Astrocyte of the hippocampus (primary cell): ENCODE measurements around the gene TMEM187.

Source experiments
- DNase-seq: peaks from one replicate; pipeline ENCODE4 v3.0.0; 2011; ENCODE audit warnings: low read depth, low spot score

Gene TMEM187

DNA sequence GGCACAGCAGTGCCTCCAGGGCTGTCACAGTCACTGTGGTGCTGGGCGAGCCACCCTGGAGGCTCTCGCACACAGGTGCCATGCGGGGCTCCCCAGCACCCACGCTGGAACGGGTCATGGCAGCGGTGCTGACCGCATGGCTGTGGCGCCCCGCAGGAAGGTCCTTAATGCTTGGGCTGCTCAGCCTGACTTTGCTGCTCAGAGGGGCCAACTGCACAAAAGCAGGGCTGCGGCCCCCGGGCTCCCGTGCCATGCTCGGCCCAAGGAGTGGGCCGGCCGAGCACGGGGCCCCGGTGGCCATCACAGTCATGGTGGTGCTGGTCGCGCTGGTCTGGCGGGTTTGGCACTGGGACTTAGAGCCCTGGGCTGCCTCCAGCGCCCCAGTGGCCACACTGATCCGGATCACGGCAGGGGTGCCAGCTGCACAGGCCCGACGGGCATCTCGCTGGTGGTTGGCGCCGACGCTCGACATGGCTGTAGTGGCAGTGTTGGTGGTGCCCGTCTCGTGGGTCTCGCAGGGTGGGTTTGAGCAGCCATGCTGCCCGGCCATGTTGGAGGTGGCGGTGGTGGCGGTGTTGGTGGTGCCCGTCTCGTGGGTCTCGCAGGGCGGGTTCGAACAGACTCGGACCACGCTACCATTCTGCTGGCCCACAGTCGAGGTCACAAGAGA is 17.9 kb upstream of the TMEM187 start:
- DNase-seq, result no peak

DNA sequence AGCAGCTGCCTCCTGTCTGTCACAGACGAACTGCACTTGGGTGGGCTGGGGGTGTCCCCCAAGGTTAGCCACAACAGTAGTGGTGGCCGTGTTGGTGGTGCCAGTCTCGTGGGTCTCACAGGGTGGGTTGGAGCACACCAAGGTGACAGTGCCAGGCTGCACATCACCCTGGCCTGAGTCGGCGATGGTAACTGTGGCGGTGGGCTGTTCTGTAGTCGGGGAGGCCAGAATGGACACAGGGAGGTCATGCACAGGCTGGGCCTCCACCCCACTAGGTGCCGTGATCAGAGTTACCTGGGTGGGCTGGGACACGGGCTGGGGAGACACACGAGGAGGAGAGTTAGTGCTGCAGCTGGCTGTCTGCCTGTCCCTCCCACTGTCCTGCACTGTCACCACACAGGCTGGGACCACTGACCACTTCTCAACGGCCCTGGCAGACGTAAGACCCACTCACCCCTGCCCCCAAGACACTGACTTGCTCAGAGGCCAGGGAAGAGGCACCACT is 17.3 kb upstream of the TMEM187 start:
- no peak for DNase-seq

DNA sequence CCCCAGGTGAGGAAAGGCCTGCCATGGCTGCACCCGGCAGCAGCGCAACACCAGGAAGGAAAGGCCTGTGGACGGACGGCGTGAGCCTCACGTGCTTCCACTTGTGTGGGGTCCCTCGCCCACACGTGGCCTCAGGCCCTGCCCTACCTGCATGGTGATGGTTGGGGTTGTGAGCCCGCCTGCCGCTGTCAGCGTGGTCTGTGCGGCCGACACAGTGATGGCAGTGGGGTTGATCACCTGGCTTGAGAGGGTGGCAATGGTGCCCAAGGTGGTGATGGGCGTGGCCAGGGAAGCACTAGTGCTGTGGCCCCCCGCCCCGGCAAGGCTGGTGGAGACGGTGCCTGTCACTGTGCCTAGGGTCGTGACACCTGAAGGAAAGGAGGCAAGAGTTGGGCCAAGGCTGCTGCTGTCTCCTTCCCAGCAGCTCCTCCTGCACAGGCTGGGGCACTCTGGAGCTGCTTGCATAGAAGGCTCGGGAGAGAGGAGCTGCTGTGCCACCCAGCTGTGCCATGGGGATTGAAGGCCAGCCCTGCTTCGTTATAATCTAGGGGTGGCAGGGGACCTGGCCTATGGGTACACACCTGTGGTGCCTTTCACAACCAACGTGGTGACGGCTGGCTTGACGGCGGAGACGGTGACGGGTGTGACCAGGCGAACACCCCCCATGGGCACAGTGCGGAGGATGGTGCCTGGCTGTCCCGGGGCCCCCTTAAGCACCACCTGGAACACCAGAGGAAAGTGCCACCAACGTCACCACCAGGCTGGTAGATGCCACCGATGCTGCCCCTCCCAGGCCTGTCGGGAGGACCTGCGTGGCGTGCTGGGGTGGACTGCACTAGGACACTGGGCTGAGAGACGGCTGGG is 16.3 kb upstream of the TMEM187 start:
- no peak for DNase-seq

DNA sequence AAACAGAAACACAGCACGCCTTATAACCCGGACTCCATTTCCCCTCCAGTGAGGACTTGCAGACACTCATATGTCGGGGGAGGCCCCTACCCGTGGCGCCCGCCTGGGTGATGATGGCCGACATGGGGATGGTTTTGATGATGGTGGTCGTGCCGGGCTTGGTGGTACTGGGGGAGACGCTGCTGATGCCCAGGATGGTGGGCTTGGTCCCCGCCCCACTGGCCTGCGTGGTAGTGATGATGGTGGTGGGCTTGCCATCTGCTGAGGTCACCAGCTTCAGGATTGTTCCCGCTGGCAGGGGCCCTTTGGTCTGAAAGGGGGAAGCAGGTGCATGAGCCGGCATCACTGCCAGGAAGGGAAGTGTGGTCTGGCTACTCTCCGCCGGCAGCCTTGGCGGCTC is 15.3 kb upstream of the TMEM187 start:
- no peak for DNase-seq

DNA sequence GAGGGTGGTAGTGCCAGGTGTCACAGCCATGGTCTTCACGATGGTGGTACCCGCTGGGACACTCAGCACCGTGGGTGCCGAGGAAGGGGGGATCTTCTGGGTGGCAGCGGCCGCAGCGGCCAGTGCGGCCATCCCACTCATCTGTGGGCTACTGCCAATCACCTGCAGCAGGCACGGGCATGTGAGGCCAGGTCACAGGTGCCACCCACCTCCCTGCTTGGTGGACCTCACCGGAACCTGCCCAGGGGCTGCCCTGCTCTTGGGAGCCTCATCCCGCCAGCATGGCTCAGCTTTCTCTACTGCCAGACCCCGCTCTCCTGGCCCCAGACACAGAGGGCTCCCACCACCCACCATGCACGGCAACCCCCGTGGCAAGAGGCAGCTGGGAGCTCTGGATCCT is 13.9 kb upstream of the TMEM187 start:
- no peak for DNase-seq

DNA sequence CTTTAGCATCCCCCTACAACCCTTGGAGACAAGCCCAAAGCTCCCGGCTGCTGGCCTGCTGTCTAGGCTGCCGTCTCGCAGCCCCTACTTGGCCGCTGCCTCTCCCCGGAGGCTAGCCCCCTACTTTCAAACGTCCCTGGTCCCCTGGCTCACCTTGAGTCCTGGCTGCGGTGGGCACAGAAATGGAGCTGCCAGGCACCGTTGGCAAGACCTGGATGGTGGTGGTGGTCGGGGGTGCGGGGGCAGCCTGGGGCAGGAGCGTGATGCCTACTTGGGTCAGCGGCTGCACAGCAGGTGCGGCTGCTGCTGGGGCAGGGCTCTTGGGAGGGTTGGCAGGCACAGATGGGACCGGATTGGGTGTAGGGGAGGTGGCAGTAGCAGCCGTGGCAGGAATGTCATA is 12.9 kb upstream of the TMEM187 start:
- no peak for DNase-seq

DNA sequence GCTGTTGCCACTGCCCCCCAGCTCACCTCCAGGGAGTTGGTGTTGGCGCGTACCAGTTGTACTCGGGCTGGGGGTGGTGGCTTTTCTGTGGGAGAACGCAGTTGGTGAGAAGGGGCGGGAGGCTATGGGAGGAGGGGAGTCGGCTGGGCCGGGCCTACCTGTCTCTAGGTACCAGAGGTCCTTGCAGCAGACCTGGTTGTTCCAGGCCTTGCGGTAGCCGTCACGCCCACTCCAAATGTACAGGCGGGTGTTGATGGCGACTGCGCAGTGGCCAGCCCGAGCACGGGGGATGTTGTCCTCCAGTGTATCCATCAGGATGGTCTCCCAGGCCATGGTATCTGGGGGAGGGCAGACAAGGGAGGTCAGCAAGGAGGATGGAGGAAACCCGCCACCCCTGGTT is 12.5 kb upstream of the TMEM187 start:
- no peak for DNase-seq

DNA sequence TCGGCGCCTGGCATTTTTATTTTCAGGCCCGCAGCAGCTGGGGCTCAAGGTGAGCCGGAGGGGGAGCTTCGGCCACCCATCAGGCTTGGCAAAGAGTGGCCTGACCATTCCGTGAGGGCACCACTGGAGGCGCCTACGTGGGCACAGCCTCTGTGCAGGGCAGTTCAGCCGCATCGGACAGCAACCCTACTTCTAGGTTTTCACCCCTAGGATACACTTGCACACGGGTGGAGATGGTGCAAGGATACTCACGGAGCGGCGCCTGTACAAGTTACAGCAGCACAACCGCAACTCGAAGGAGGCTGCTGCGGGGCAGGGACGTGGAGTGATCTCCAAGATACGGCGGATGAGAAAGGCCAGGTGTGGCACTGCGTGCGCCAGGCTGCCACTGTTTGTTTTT is 11.8 kb upstream of the TMEM187 start:
- no peak for DNase-seq

DNA sequence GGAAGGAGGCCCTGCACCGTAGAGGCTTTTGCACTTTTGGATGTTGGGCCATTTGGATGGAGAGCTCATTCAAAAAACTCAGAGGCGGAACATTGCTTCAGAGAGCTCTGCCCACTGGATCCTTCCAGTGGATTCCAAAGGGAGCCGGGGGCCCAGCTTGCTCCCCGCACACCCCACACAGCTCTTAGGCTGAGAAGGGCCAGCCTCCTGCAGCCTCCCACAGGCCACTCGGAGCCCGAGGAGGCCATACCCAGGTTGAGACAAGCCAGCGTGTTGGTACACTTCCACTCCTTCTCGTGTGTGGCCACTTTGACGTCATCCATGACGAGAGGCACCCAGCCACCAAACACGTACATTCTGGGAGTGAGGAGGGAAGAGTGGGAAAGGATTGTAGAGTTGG is 11.3 kb upstream of the TMEM187 start:
- DNase-seq, result no peak

DNA sequence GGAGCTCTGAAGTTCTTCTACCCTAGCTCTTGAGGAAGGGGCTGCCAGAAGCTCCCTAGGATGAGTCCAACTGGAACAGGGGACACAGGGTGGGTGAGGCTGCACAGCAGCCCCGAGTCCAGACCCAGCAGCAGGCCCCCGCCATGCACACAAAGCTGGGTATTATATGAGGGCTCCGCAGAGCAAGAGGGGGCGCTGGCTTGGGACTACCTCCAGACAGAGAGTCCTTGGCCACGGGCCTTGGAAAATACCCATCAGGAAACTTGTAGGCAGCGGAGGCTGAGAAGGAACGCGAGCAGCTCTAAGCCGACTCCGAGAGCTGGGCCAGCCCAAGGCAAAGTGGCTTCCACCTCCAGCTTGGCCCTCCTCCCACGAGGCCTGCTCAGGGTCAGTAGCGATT is 9.0 kb upstream of the TMEM187 start:
- DNase-seq, result no peak

DNA sequence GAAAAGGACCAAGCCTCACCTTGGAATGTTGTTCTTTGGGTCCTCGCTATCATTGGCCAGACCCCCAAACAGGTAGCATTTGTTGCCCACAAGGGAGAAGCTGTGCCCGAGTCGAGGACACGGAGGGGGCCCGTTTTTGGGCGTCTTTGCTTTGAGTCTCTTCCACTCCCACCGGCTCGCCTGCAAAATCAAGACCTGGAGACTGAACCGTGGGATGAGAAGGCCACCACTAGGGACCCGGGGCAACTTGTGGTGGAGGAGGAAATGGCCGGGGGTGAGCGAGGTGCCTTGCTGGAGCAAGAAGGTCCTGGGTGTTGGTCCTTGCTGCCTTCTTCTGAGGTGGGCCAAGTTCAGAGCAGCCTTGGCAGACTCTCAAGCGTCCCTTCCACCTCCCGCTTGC is 8.4 kb upstream of the TMEM187 start:
- DNase-seq, result no peak

DNA sequence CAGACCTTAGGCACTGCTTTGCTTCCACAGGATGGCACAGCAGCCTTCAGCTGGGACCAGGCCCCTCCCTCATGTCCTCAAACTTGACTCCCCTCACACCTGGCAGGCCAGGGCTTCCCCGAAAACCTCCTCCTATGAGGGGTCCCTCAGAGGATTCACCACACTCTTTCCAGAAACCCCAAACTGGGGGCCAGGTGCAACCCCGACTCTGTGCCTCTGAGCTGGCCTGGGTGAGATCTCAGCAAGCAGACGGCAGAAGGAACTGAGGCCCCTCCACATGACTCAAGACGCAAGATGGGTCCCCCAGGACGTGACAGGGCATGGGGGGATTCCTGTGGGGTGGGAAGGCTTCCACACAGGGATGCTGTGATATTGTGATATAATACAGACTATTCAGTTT is 7.1 kb upstream of the TMEM187 start:
- DNase-seq, result no peak

DNA sequence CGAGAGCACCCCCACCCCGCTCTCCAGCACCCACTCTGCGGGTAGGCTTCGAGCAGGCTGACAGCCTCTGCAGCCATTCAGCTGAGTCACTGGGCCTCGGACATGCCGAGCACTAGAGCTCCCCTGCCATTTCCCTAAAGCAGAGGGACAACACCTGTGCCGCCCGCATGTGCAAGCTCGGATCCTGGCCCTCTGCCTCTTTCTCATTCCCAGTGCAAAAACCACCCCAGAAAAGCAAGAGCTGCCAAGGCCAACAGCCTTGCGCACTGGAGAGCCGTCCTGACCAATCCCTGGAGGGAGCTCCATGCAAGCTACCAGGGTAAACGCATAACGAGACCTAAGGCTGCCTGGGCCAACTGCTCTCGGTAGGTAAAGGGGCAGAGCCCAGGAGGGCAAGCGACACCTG is 6.3 kb upstream of the TMEM187 start:
- DNase-seq, result peak; percentile 47

DNA sequence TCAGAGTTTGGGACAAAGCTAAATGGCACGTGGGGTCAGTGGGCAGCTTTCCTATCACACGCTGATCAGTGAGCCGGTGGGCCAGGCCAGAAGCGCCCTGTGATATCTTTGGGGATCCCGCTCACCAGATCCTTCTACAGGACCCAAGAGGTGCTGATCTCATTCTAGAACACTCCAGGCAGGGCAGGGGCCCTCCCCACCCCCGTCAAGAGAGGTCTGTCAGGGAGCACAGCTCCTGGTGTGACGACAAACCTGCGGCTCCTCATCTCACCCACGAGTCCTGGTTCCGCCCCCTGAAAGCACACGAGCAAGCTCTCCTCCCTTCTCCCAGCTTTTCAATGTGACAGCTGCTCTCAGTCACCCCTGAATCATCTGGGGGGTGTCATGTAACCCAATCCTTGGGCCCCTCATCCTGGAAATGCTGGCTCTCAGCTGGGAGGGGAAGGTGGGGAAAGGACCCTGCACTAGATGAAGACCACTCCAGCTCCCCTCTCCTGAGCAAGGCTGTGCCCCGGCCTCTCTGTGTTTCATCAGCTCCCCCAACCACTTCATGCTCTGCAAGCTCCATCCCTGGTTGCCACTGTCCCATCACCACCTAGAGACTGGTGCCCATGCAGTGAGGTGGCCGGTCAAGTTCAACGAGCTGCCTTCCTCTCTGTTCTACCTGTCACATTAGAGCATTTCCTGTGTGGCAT is 5.6 kb upstream of the TMEM187 start:
- DNase-seq, result no peak

DNA sequence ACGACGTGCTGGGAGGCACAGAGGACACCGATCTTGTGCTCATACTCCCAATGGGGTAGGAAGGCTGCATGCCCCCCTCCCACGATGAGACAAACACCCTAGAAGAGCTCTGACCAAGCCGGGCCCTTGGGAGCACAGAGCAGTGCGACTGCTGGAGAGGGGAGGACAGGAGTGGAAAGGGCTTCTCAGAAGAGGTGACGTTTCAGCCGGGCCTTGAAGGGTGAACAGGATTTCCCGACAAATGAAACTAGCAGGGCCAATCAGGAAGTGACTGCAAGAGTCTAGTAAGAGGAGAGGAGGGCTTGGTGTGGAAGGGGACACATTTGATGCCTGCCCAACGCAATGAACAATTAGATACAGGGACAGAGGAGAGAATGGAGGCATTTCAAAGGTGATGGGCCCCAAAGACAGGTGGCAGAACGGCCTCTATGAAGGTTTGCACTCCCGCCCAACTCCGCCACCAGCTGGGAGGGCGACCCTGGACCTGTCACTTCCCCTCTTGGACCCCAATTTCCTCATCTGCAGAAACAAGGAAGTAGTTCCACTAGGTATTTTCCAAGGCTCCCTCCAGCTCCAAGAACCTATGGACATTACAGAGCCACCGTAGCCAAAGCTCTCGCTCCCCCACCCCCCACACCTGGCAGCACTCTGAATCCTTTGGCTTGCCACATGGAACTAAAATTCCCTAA is 4.9 kb upstream of the TMEM187 start:
- DNase-seq, result no peak

DNA sequence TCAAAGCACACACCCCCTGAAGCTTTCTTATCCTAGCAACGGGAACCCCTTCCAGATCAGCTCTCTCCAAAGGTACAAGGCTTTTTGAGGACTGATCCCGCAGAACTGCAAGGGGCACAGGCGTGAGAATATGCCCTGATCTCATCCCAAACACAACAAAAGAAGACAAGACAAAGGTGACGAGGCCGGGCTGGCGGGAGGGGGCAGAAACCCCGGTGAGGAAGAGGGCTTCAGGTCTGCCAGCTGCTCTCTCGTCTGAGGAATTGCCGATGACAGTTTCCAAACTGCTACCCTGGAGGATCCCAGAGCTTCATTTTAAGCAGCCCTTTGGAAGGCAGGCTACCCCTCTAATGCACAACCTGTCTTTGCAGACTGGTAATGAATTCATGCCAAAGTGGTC is 4.3 kb upstream of the TMEM187 start:
- no peak for DNase-seq

DNA sequence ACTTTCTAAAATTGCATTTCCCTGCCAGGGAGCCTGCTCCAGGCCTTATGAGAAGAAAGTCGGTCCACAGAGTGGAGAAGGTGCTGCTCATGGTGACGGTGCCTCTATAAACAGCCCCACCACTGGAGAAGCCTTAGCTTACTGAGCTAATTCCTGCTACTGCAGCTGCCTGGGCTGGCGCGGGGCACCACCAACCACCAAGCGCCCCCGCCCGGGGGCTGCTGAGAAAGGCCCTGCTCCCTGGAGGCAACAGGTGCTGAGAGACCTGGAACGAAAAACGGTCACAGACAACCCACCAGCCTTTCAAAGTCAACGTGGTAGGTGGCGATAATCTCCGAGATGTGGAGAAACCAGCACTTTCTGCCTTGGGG is 3.8 kb upstream of the TMEM187 start:
- DNase-seq, result peak; percentile 50

DNA sequence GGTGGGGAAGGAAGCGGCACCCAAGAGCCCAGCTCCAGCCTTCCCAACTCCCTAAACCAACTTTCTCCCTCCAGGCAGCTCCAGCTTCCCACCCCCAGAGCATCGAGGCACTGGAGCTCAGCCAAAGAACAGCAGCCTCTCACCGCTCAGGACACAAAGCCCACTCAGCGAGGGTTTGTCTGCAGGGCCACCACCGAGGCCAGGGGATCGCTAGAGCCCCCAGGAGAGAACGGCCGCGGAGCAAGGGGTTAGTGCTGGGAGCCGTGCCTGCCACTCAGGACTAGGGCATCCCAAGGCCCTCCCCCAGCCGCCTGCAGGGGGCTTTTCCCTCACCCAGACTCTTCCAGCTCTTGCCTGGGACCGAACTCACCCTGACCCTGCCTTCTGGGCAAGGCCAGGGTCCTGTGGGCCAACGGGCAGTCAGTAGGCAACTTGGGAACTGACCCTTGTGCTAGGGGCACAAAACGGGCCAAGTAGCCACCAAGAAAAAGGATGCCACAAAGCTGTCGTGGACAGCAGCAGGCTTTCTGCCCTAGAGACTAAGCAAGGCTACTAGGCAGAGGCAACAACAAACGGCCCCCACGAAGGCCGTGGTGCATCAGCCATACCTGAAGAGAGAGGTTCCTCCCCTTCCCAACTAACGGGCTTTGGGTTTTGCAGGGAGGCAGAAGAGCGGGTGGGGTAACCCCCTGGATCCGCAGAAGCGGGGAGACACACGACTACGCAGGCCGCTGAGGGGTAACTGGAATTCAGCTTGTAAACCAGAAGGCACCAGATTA is 3.2 kb upstream of the TMEM187 start:
- peak; percentile 31 for DNase-seq

DNA sequence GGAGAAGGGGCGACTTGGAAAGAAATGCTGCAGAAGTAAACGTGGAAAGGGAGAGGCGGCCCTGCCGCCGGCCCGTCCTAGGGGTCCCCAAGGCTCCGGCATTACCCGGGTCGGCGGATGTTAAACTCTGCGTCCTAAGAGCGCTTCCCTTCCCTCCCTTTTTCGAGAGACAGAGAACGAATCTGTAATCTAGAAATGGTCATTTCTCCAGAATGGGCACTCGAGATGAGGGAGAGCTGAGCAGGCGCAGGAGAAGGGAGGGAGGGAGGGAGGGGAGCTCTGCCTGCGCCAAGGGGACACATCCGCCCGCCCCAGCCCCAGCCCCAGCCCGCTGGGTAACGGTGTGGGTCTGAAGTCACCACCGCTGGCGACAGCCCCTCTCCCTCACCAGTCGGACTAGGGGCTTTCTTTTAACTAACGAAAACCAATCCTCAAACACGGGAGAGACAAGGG is 2.6 kb upstream of the TMEM187 start:
- DNase-seq, result peak; percentile 63

DNA sequence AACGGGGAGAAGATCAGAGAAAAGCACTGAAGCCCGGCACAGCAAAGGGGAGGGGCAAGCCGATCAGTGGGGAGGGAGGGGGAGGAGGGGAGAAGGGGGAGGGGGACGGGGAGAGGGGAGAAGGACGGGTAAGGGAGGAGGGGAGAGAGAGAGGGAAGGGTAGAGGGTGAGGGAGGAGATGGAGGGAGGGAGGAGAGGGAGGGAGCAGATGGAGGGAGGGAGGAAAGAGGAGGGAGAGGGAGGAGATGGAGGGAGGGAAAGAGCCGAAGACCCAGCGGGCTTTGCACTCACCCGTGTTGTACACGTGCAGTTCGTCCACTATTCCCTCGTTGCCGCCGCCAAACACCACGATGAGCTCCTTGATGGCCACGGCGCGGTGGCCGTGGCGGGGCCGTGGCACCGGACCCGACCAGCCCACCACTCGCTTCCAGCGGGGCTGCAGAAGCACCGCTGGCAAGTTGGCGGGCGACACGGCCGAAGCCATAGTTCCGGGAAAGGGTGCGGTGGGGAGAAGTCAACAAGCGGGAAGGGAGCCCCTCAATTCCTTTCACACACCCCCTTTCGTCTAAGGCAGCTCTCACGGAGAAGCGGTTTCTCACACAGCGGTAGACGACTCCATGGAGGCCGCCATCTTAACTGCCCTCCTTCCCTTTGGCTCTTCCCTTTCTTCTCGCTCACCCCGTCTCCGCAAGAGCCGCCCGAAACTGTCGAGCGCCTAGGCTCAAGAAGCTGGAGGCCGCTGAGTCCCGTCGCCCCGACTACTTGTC is 2.0 kb upstream of the TMEM187 start:
- peak; percentile 71 for DNase-seq
